ENCODE data around the gene FBXO44. TPM values are rescaled to one million over a fixed set of nuclear protein-coding genes. Genes with fewer than 3 reads are reported as not detected.

FBXO44 gene
- total and polyA plus RNA-seq, 2 donors, result 8.6 to 37.3 TPM

- WGBS, result 78% methylated on average over 8 of the region's 8 CpGs
- H3K4me3 ChIP-seq (ENCODE audit: low read length in 2 of 2), result no peak overlapping the region
- peaks cover 0 to 2% of the 10 kb centered on the region in 2 donors for H3K4me1 ChIP-seq (ENCODE audit: control insufficient read depth in 2 of 2, insufficient read depth in 2 of 2, low read length in 2 of 2)
- H3K27ac ChIP-seq (ENCODE audit: low read depth in 1 of 2, low read length in 1 of 2), result no peak overlapping the region
- H3K36me3 ChIP-seq (ENCODE audit: control insufficient read depth in 2 of 2, insufficient read depth in 2 of 2, low read length in 1 of 2), result no peaks in the 10 kb centered on the region
- no peak for DNase-seq (ENCODE audit: low read depth in 6 of 9, low spot score in 9 of 9)
- peaks cover 10 to 76% of the 10 kb centered on the region in 2 donors for H3K27me3 ChIP-seq (ENCODE audit: control insufficient read depth in 2 of 2, insufficient read depth in 1 of 2, low read length in 1 of 2)
- H3K9me3 ChIP-seq (ENCODE audit: control insufficient read depth in 2 of 2, insufficient read depth in 1 of 2, low read length in 1 of 2), result no peaks in the 10 kb centered on the region
These were observed 42.7 kb downstream of the FBXO44 start for GRCh38 chr1:11697188-11697892.

GRCh38 chr1:11697893-11698210 is 43.2 kb downstream of the FBXO44 start:
- Histone ChIP-seq H3K27ac (ENCODE audit: low read depth in 1 of 2, low read length in 1 of 2) (no peak overlapping the region), H3K27me3 (ENCODE audit: control insufficient read depth in 2 of 2, insufficient read depth in 1 of 2, low read length in 1 of 2) (peaks cover 5 to 76% of the 10 kb centered on the region in 2 donors)
- WGBS, result 68% methylated on average over 5 of the region's 5 CpGs

GRCh38 chr1:11700601-11701467 is 46.2 kb downstream of the FBXO44 start:
- Histone ChIP-seq H3K9me3 (ENCODE audit: control insufficient read depth in 2 of 2, insufficient read depth in 1 of 2, low read length in 1 of 2) (no peaks in the 10 kb centered on the region), H3K27ac (ENCODE audit: low read depth in 1 of 2, low read length in 1 of 2) (no peak overlapping the region), H3K27me3 (ENCODE audit: control insufficient read depth in 2 of 2, insufficient read depth in 1 of 2, low read length in 1 of 2) (peaks cover 5 to 79% of the 10 kb centered on the region in 2 donors), H3K36me3 (ENCODE audit: control insufficient read depth in 2 of 2, insufficient read depth in 2 of 2, low read length in 1 of 2) (no peaks in the 10 kb centered on the region), H3K4me3 (ENCODE audit: low read length in 2 of 2) (no peak overlapping the region), H3K4me1 (ENCODE audit: control insufficient read depth in 2 of 2, insufficient read depth in 2 of 2, low read length in 2 of 2) (no peaks in the 10 kb centered on the region)
- 55% methylated on average over 34 of the region's 34 CpGs for WGBS
- no peak for DNase-seq (ENCODE audit: low read depth in 6 of 9, low spot score in 9 of 9)

More at GRCh38 chr1:11697893-11698210, 43.2 kb downstream of the FBXO44 start:
- Histone ChIP-seq H3K36me3 (ENCODE audit: control insufficient read depth in 2 of 2, insufficient read depth in 2 of 2, low read length in 1 of 2) (no peaks in the 10 kb centered on the region), H3K4me3 (ENCODE audit: low read length in 2 of 2) (no peak overlapping the region), H3K4me1 (ENCODE audit: control insufficient read depth in 2 of 2, insufficient read depth in 2 of 2, low read length in 2 of 2) (no peaks in the 10 kb centered on the region), H3K9me3 (ENCODE audit: control insufficient read depth in 2 of 2, insufficient read depth in 1 of 2, low read length in 1 of 2) (no peaks in the 10 kb centered on the region)
- no peak for DNase-seq (ENCODE audit: low read depth in 6 of 9, low spot score in 9 of 9)

- Histone ChIP-seq H3K4me3 (ENCODE audit: low read length in 2 of 2) (no peak overlapping the region), H3K36me3 (ENCODE audit: control insufficient read depth in 2 of 2, insufficient read depth in 2 of 2, low read length in 1 of 2) (no peaks in the 10 kb centered on the region), H3K4me1 (ENCODE audit: control insufficient read depth in 2 of 2, insufficient read depth in 2 of 2, low read length in 2 of 2) (no peaks in the 10 kb centered on the region), H3K9me3 (ENCODE audit: control insufficient read depth in 2 of 2, insufficient read depth in 1 of 2, low read length in 1 of 2) (no peaks in the 10 kb centered on the region), H3K27ac (ENCODE audit: low read depth in 1 of 2, low read length in 1 of 2) (no peak overlapping the region), H3K27me3 (ENCODE audit: control insufficient read depth in 2 of 2, insufficient read depth in 1 of 2, low read length in 1 of 2) (peaks cover 5 to 81% of the 10 kb centered on the region in 2 donors)
- WGBS, result 67% methylated on average over 15 of the region's 15 CpGs
- no peak for DNase-seq (ENCODE audit: low read depth in 6 of 9, low spot score in 9 of 9)
These were observed 46.9 kb downstream of the FBXO44 start for GRCh38 chr1:11701551-11701961.

GRCh38 chr1:11701981-11702803 is 47.5 kb downstream of the FBXO44 start:
- 90% methylated on average over 15 of the region's 15 CpGs for WGBS
- no peak for DNase-seq (ENCODE audit: low read depth in 6 of 9, low spot score in 9 of 9)
- no peak overlapping the region for H3K27ac ChIP-seq (ENCODE audit: low read depth in 1 of 2, low read length in 1 of 2)
- no peaks in the 10 kb centered on the region for H3K36me3 ChIP-seq (ENCODE audit: control insufficient read depth in 2 of 2, insufficient read depth in 2 of 2, low read length in 1 of 2)
- no peak overlapping the region for H3K4me3 ChIP-seq (ENCODE audit: low read length in 2 of 2)
- H3K9me3 ChIP-seq (ENCODE audit: control insufficient read depth in 2 of 2, insufficient read depth in 1 of 2, low read length in 1 of 2), result no peaks in the 10 kb centered on the region
- no peaks in the 10 kb centered on the region for H3K4me1 ChIP-seq (ENCODE audit: control insufficient read depth in 2 of 2, insufficient read depth in 2 of 2, low read length in 2 of 2)
- H3K27me3 ChIP-seq (ENCODE audit: control insufficient read depth in 2 of 2, insufficient read depth in 1 of 2, low read length in 1 of 2), result peaks cover 5 to 78% of the 10 kb centered on the region in 2 donors

GRCh38 chr1:11703357-11704193 is 48.9 kb downstream of the FBXO44 start:
- Histone ChIP-seq H3K9me3 (ENCODE audit: control insufficient read depth in 2 of 2, insufficient read depth in 1 of 2, low read length in 1 of 2) (no peaks in the 10 kb centered on the region), H3K4me3 (ENCODE audit: low read length in 2 of 2) (no peak overlapping the region), H3K27ac (ENCODE audit: low read depth in 1 of 2, low read length in 1 of 2) (no peak overlapping the region), H3K36me3 (ENCODE audit: control insufficient read depth in 2 of 2, insufficient read depth in 2 of 2, low read length in 1 of 2) (no peaks in the 10 kb centered on the region), H3K4me1 (ENCODE audit: control insufficient read depth in 2 of 2, insufficient read depth in 2 of 2, low read length in 2 of 2) (no peaks in the 10 kb centered on the region), H3K27me3 (ENCODE audit: control insufficient read depth in 2 of 2, insufficient read depth in 1 of 2, low read length in 1 of 2) (peaks cover 5 to 76% of the 10 kb centered on the region in 2 donors)
- DNase-seq (ENCODE audit: low read depth in 6 of 9, low spot score in 9 of 9), result no peak
- 74% methylated on average over 8 of the region's 8 CpGs for WGBS

GRCh38 chr1:11704194-11704529 is 49.5 kb downstream of the FBXO44 start:
- Histone ChIP-seq H3K9me3 (ENCODE audit: control insufficient read depth in 2 of 2, insufficient read depth in 1 of 2, low read length in 1 of 2) (no peaks in the 10 kb centered on the region), H3K27me3 (ENCODE audit: control insufficient read depth in 2 of 2, insufficient read depth in 1 of 2, low read length in 1 of 2) (peaks cover 5 to 73% of the 10 kb centered on the region in 2 donors), H3K4me1 (ENCODE audit: control insufficient read depth in 2 of 2, insufficient read depth in 2 of 2, low read length in 2 of 2) (no peaks in the 10 kb centered on the region), H3K27ac (ENCODE audit: low read depth in 1 of 2, low read length in 1 of 2) (no peak overlapping the region), H3K36me3 (ENCODE audit: control insufficient read depth in 2 of 2, insufficient read depth in 2 of 2, low read length in 1 of 2) (no peaks in the 10 kb centered on the region), H3K4me3 (ENCODE audit: low read length in 2 of 2) (no peak overlapping the region)
- DNase-seq (ENCODE audit: low read depth in 6 of 9, low spot score in 9 of 9), result no peak
- 75% methylated on average over 11 of the region's 11 CpGs for WGBS

GRCh38 chr1:11704691-11705475 is 50.2 kb downstream of the FBXO44 start:
- 73% methylated on average over 22 of the region's 22 CpGs for WGBS
- H3K9me3 ChIP-seq (ENCODE audit: control insufficient read depth in 2 of 2, insufficient read depth in 1 of 2, low read length in 1 of 2), result no peaks in the 10 kb centered on the region
- H3K27ac ChIP-seq (ENCODE audit: low read depth in 1 of 2, low read length in 1 of 2), result no peak overlapping the region
- DNase-seq (ENCODE audit: low read depth in 6 of 9, low spot score in 9 of 9), result no peak
- no peaks in the 10 kb centered on the region for H3K36me3 ChIP-seq (ENCODE audit: control insufficient read depth in 2 of 2, insufficient read depth in 2 of 2, low read length in 1 of 2)
- H3K27me3 ChIP-seq (ENCODE audit: control insufficient read depth in 2 of 2, insufficient read depth in 1 of 2, low read length in 1 of 2), result peaks cover 5 to 76% of the 10 kb centered on the region in 2 donors
- no peaks in the 10 kb centered on the region for H3K4me1 ChIP-seq (ENCODE audit: control insufficient read depth in 2 of 2, insufficient read depth in 2 of 2, low read length in 2 of 2)
- H3K4me3 ChIP-seq (ENCODE audit: low read length in 2 of 2), result no peak overlapping the region
